Colon (tissue), 2 donors: ENCODE results near the gene TOM1L1.
"Not testable (repeated sequence)": the region's sequence is repeated elsewhere in the genome, so short reads cannot be mapped to it uniquely, and the experiment has no call there.

Source experiments
- FAIRE-seq: peaks from 2 replicates; lab custom pipeline; 2012; peaks lifted over from hg19 to GRCh38; lab: Jason Lieb, UNC
- donor health status: control.
- donor health status: control.

Gene TOM1L1, protein sequence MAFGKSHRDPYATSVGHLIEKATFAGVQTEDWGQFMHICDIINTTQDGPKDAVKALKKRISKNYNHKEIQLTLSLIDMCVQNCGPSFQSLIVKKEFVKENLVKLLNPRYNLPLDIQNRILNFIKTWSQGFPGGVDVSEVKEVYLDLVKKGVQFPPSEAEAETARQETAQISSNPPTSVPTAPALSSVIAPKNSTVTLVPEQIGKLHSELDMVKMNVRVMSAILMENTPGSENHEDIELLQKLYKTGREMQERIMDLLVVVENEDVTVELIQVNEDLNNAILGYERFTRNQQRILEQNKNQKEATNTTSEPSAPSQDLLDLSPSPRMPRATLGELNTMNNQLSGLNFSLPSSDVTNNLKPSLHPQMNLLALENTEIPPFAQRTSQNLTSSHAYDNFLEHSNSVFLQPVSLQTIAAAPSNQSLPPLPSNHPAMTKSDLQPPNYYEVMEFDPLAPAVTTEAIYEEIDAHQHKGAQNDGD

DNA sequence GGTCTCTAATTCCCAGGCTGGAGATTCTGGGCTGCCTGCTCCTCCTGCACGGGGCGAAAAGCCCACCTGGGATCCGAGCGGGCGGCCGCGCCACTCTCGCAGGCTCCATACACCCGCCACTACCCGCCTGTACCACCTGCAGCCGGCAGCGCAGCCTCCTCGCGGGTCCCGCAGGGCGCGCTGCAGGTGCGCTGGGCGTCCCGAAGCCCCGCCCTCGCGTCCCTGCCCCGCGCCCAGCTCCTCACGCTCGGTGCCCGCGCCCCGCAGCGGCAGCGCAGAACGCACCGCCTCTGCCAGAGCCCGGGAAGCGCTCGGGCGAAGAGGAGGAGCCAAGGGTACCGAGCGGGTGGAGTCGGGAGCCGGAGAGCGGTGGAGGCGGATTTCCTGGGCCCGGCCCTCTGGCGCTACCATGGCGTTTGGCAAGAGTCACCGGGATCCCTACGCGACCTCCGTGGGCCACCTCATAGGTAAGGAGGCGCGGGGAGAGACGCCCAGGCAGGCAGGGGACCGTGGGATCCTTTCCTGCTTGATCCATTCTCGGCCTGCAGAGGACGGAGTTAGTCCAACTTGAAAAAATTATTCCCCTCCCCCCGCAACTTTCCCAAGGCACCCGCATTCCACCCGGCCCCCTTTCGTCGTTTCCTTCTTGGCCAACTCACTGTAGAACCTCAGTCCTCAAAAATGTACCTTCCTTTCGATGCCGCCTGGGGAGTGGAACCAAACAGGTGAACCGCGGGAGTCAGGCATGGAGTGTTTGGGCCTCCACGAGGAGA lies at the start of gene TOM1L1:
TSS of gene TOM1L1 (plus strand) at position 396 of the 773 bp plus-strand sequence. CDS start at position 410, 14 bp downstream.
- FAIRE-seq = no peak

DNA sequence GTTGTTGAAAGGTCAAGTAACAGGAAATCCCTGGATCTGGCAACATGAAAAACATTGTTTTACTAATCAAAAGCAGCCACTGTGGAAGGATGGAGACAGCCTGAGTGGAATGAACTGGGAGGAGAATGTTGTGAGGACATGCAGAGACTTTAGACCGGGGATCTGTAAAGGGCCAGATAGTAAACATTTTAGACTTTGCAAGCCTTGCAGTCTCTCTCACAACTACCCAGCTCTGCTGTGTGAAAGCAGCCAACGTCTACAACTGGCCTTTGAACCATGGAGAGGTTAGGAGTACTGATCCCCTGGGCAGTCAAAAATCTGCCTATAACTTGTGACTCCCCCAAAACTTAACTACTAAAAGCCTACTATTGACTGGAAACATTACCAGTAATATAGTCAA lies 41.5 kb upstream of the TOM1L1 start:
- no peak for FAIRE-seq

DNA sequence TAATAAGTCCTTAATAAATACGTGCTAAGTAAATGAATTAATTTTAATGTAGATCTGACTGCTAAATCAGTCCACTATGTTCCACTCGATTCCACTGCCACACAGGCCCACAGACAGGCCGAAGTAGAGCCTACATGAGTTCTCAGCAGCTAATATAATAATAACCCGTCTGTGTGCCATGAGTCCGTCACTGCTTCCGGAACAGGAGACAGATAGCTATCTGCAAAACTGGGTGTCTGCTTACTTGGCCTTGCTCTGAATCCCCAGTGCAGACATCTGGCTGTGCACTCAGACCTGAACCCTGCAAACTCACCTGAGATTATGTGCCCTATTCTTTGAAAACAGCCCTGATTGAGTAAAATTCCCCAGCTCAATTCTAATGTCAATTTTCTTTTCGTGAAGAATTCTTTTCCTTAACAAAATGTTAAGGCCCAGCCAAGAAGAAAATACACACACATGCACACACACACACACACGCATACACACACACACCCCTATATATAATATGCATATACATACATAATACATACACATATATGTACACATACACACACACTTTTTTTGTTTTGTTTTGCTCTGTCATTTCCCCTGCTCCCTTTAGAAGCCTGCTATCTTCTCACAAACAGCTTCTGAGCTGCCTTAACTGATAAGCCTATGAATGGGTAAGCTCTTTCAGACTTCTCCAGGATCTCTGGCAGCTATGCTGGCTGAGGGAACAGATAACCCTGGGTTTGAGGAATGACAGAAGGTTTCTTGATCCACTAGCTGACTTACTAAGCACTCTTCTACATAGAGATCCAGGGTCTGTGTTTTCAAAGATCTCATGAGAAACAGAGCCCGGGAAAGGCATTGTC lies 39.8 kb upstream of the TOM1L1 start:
- no peak for FAIRE-seq

DNA sequence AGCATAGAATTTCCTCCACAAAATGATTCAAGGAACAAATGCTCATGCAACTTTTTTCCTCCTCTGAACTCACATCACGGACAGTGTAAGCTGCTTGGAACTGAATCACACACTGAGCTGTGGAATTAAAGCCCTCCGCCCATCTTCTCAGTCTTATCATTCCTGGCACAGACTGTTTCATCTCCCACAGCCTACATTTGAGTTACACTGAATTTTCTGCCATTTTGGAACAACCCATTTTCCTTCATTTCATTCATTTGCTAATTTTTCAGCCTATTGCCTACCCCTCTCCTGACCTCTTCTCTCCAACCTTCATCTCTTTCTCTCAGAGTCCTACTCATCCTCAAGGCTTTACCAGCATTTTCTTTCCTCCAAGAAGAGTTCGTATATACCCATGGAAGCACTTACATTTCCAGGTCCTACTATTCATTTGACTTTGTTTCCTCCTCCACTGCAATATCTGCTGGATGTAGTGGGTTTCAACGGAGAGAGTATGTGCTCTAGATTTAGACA lies 39.1 kb upstream of the TOM1L1 start:
- no peak for FAIRE-seq

DNA sequence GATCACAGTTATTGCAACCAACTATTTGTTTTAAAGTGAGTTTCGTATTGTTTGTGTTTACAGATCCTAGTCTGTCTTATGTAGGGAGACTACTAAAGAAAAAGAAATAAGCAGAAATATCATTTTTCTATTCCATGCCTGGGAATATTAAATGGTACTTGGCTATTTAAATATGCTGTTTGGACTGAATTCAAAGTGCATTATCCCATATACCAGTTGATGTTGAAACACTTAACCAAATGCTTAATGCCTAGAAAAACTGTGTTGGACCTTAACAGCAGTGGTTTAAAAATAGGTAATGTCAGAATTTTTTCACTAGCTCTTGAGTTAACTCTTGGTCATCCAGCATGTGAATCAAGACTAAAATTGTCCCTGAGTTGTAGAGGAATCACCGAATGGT lies 37.5 kb upstream of the TOM1L1 start:
- FAIRE-seq = no peak

DNA sequence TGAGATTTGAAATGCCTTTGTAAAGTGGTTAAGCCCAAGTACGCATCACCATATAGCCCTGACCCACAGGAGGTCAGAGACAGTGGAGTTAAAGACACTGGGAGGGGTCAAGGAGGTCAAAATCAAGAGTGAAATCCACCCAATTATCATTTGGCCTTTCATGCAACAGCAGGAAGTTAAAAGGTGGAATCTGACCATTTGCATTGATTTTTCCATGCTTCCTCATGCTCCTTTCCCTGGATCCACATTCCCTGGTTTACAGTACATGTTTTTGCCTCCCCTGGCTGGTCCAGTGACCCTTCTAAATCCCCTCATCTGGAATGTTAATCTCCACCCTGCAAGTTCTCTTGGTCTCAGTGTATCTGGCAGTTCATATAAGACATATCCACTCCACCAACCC lies 36.6 kb upstream of the TOM1L1 start:
- FAIRE-seq = no peak

DNA sequence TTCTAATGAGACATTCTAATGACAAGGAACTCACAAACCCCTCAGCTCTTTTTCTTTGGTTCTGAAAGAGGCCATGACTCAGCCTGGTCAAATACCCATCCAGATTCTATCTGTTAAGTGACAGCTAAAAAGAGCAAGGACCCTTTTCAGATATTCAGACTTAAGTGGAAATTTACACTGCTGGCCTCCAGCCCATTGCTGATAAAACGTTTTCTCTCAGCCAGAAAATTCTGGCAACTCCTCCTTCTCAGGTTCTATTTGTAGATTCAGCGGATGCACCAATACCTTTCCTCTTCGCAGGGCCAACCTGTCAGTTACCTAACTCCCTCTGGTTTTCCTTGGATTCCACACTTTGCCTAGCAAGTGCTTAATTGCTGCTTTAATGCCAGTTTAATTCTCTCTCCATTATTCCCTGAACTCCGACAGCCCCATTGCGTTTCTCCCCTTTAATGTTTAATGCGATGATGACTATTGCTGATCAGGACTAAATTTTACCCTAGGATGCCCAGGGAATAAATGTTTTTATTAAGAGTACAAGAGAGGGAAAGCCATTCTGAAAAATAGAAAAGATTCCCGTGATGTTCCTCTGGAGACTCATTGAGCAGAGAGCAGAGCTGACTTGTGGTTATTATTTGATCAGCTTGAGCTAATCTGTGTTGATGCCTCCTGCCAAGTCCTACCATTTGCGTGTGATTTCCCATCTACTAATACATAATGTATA lies 35.9 kb upstream of the TOM1L1 start:
- no peak for FAIRE-seq

DNA sequence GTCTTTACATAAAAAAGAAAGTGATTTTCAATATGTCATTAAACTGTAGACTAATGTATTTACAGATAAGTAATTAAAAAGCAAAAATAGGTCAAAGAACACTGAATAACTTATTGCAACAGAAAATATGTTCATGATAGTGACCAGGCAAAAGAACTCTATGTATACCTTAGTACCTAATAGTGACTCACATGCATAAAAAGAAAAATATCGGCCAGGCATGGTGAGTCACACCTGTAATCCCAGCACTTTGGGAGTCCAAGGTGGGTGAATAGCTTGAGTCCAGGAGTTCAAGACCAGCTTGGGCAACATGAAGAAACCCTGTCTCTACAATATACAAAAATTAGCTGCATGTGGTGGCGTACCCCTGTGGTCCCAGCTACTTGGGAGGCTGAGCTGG lies 33.0 kb upstream of the TOM1L1 start:
- FAIRE-seq = no peak

DNA sequence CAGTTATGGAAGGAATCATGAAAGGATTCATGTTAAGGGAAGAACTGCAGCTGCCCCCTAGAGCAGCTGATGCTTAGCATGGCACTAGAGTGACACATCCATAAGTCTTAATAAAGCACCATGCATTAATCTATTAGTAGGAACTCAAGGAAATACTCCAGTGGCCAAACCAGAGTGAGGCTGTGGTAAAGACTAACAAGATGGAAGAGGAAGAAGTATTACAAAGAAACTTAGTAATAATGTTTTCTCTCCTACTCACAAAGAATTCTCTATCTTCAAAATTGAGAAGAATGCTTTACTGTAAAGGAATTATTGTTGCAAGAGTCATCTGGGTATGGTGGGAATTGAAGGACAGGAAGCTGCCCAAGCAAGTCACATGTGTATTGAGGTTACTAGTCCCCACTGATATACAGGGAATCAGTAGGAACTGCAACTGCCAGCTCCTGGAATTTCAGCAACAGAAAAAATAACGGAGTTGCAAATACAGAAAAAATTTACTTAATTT lies 29.9 kb upstream of the TOM1L1 start:
- FAIRE-seq = no peak

DNA sequence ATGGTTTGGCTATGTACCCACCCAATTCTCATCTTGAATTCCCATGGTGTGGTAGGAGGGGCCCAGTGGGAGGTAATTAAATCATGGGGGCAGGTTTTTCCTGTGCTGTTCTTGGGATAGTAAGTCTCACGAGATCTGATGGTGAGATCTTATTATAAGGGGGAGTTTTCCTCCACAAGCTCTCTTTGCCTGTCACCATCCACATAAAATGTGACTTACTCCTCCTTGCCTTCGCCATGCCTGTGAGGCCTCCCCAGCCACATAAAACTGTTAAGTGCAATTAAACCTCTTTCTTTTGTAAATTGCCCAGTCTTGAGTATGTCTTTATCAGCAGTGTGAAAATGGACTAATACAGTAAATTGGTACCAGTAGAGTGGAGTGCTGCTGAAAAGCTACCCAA lies 24.7 kb upstream of the TOM1L1 start:
- FAIRE-seq = not testable (repeated sequence)

DNA sequence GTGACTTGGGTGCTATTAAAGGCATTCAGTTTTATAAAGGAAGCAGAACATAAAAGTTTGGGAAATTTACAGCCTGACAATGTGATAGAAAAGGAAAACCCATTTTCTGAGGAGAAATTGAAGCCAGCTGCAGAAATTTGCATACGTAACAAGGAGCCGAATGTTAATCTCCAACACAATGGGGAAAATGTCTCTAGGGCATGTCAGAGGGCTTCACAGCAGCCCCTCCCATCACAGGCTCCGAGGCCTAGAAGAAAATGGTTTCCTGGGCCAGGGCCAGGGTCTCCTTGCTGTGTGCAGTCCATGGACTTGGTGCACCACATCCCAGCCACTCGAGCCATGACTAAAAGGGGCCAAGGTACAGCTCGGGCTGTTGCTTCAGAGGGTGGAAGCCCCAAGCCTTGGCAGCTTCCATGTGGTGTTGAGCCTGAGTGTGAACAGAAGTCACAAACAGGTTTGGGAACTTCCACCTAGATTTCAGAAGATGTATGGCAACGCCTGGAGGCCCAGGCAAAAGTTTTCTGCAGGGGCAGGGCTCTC lies 23.9 kb upstream of the TOM1L1 start:
- no peak for FAIRE-seq

DNA sequence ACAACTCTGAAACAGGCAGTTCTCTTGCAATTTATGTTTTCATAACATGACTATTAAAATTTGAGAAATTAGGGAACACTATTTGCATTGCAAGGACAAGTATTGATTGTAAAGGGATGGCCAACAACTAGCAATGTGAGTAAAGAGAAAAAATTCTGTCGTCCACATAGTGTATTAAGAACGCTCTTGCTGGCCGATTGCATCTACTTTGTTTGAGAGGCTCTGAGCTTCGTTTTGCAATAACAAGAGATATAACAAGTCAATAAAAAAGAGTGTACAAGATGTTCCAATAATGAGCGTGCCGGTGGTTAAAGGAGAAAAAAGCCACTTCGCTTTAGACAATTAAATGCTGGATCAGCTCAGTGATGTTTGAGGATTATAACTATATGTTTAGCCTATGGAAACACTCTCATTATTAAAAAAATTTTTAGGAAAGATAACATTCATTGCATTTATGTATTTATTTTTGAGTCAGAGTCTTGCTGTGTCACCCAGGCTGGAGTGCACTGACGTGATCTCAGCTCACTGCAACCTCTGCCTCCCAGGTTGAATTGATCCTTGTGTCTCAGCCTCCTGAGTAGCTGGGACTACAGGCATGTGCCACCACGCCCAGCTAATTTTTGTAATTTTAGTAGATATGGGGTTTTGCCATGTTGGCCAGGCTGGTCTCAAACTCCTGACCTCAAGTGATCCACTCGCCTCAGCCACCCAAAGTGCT lies 19.2 kb upstream of the TOM1L1 start:
- no peak for FAIRE-seq

DNA sequence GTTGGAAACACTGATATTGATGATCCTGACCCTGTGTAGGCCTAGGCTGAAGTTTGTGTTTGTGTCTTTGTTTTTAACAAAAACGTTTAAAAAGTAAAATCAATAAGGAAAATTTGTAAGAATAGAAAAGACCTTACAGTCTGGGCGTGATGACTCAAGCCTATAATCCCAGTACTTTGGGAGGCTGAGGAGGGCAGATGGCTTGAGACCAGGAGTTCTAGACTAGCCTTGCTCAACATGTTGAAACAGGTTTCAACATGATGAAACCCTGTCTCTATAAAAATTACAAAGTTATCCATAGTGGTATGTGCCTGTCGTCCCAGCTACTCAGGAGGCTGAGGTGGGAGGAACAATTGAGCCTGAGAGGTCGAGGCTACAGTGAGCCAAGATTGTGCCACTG lies 18.3 kb upstream of the TOM1L1 start:
- FAIRE-seq = no peak

DNA sequence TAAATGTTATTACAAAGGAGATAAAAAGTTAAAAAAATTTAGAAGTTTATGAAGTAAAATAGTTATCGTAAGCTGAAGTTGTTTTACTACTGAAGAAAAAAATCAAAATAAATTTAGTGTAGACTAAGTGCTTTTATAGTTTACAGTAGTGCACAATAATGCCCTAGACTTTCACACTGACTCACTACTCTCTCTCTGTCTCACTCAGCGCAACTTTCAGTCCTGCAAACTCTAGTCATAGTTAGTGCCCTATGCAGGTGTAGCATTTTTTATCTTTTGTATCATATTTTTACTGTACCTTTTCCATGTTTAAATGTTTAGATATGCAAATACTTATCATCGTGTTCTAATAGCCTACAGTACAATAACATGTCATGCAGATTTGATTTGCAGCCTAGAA lies 17.7 kb upstream of the TOM1L1 start:
- no peak for FAIRE-seq

DNA sequence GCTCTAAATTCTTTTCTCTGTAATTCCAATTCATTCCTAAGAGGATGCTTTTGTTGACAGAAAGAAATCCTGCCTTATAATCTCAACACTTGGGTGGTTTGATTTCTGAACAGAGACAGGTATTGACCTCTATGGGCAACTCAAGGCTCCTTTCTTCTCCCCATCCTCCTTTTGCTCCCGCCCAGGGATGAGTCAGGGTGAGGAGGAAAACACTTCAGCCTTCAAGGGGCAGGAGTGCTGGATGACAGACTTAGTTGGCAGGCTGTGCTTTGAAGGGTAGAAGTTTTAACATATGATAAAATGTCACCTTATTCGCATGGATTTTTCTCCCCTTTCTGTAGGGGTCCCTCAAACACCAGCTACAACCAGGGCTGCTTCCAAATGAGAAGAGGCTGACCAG lies 16.7 kb upstream of the TOM1L1 start:
- no peak for FAIRE-seq

DNA sequence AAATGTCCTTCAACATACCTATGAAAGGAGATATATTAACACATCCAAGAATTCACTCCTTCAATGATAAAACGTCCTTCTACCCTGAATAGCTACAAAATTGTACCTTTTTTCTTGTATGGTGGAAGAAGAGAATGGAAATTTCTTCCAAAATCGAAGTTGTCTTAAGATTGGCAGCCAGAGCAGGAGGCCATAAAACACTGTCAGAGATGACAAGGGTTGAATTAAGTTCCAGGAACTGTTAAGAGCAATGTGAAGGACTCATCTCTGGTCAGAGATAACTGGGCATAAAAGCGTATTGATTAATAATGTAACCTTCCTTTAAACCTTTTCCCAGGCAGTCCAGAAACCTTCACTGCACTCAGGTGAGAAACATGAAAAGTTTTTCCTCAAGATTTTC lies 12.9 kb upstream of the TOM1L1 start:
- FAIRE-seq = no peak

DNA sequence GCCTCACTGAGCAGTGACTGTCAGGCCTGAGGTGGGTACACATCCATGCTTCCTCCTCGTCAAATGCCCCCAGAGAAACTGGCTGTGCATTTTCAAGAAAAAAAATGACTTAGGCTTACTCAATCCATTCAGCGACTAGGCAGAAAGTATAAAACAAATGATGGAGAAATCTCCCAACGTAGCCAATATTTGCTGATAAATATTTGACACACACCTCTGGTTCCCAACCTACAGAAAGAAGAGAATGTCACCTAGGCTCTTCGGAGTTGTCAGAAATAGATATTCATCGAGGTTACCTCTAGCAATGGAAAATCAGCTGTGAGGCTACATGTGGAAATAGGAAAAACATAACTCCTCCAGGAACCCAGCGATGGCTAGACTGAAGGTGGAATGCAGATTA lies 12.4 kb upstream of the TOM1L1 start:
- no peak for FAIRE-seq

DNA sequence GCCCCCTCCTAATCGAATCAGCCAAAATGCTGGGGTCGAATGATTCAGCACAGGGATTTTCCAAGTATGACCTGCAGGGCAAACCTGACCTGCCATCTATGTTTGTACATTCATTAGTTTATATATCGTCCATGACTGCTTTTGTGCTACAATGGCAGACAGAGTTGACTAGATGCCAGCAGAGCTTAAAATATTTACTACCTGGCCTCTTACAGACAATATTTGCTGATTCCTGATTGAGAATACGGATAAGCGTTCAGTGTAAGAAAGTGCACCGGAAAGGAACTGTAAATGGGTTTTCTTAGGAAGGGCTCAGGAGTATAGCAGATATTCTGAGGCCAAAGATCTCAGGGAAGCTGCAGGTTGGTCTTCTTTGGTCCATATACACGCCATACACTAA lies 11.7 kb upstream of the TOM1L1 start:
- no peak for FAIRE-seq

DNA sequence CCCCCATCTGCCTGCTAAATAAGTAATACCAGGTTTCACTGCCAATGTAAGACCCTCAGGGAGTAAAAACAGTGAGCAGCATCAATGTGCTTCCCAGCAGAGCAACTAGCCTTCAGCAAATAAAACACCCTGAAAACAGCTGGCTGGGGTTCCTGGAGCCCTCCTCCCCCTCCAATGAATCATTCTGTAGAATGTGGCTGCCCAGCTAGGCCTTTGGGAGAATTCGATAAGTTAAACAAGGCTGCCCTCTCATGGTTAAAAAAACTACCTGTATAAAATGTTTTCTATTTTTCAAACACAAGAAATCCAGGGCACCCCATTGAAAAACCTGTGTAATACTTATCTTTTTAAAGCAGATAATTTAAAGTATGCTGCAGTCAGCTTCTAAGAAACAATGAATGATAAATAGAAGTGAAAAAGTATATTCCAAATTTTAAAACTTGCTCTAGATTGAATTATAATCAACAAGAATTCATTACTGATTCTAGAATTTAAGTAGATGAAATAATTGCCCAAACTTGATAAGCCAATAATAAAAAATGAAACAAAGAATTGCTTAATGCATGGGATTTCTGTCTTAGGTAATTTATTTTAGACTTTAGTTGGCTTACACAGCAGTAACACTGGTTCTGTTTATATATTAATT lies 9.4 kb upstream of the TOM1L1 start:
- FAIRE-seq = no peak

DNA sequence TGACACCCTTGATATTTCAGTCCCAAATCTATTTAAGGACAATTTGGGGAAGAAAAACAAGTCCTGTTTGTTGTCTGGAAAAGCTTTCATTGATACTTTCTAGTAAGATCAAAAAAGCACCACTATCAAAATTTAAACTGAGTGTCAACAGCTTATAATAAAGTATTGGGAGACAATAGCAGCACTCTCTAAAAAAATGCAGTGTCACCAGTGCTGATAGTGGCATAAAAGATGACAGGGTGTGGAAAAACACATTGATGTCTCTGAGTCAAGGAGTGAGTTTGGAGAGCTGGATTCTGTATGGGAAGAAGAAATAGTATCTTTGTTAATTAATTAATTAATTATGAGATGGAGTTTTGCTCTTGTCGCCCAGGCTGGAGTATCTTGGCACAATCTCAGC lies 8.3 kb upstream of the TOM1L1 start:
- FAIRE-seq = no peak
